K562 (cell line): ENCODE data around the gene TEX30. TPM values are rescaled to one million over a fixed set of nuclear protein-coding genes. Genes with fewer than 3 reads are reported as not detected.

Source experiments
- BRCA1 ChIP-seq, 2 experiments: fragments of 450-650 bp in 1 of 2; sonication (generic) in 1 of 2; formaldehyde crosslinking in 1 of 2; IDR thresholded peaks; 2 replicates each; pipeline versions ENCODE4 v1.5.0 to v1.6.1; 2017 to 2020; ENCODE audit warnings: mild to moderate bottlenecking in 1 of 2, missing genetic modification reagents in 1 of 2
- CBFB ChIP-seq: sonication (generic); formaldehyde crosslinking; IDR thresholded peaks from 2 replicates; pipeline ENCODE4 v1.4.0; 2020; ENCODE audit warnings: mild to moderate bottlenecking, missing genetic modification reagents
- FOXJ2 ChIP-seq: fragments of 200-800 bp; sonication (Bioruptor generic); IDR thresholded peaks from 2 replicates; pipeline ENCODE4 v1.6.1; 2016; ENCODE audit warnings: missing genetic modification characterization, missing compliant biosample characterization
- L3MBTL2 ChIP-seq: fragments of 450-650 bp; IDR thresholded peaks from 2 replicates; pipeline ENCODE4 v1.6.1; 2016; ENCODE audit warnings: mild to moderate bottlenecking, moderate library complexity
- MAFK ChIP-seq: IDR thresholded peaks from 2 replicates; pipeline ENCODE4 v1.6.1; 2011; ENCODE audit warnings: low read length, improper control_type of control experiment
- OTX1 ChIP-seq: fragments of 450-650 bp; formaldehyde crosslinking; IDR thresholded peaks from 2 replicates; pipeline ENCODE4 v1.4.0; 2022; ENCODE audit warnings: mild to moderate bottlenecking
- POLR2AphosphoS2 ChIP-seq: IDR thresholded peaks from 2 replicates; pipeline ENCODE4 v1.6.1; 2012; ENCODE audit warnings: low read length, improper control_type of control experiment
- POLR2B ChIP-seq: fragments of 450-650 bp; IDR thresholded peaks from 2 replicates; pipeline ENCODE4 v1.6.1; 2018; ENCODE audit warnings: low read depth; ENCODE audit not compliant: partially characterized antibody
- RB1 ChIP-seq: fragments of 450-650 bp; IDR thresholded peaks from 2 replicates; pipeline ENCODE4 v1.6.1; 2017; ENCODE audit warnings: low read depth, mild to moderate bottlenecking
- RBM14 ChIP-seq: fragments of 200-400 bp; formaldehyde crosslinking; IDR thresholded peaks from 2 replicates; pipeline ENCODE4 v1.6.1; 2018; ENCODE audit warnings: low read depth, mild to moderate bottlenecking, low read length, moderate library complexity, borderline replicate concordance; ENCODE audit not compliant: insufficient read depth
- SRSF7 ChIP-seq: fragments of 200-400 bp; formaldehyde crosslinking; optimal IDR thresholded peaks from 2 replicates; pipeline ENCODE3; 2017; ENCODE audit warnings: mild to moderate bottlenecking, low read depth, low read length
- TCF3 ChIP-seq: sonication (generic); formaldehyde crosslinking; IDR thresholded peaks from 2 replicates; pipeline ENCODE4 v1.4.0; 2020; ENCODE audit warnings: mild to moderate bottlenecking, missing genetic modification reagents
- ZFP30 ChIP-seq: fragments of 250-450 bp; sonication (Bioruptor Pico); IDR thresholded peaks from 2 replicates; pipeline ENCODE4 v1.8.0; 2022; ENCODE audit warnings: moderate library complexity, mild to moderate bottlenecking, inconsistent platforms, borderline replicate concordance
- ZNF23 ChIP-seq: fragments of 250-450 bp; sonication (Bioruptor Pico); IDR thresholded peaks from 2 replicates; pipeline ENCODE4 v1.4.0; 2020; ENCODE audit warnings: mild to moderate bottlenecking
- ZNF232 ChIP-seq: sonication (generic); formaldehyde crosslinking; IDR thresholded peaks from 2 replicates; pipeline ENCODE4 v1.8.0; 2022; ENCODE audit warnings: mild to moderate bottlenecking, missing genetic modification reagents
- ZNF263 ChIP-seq: sonication (generic); formaldehyde crosslinking; IDR thresholded peaks from 2 replicates; pipeline ENCODE4 v1.8.0; 2022; ENCODE audit warnings: mild to moderate bottlenecking, missing genetic modification reagents, borderline replicate concordance
- ZNF311 ChIP-seq: fragments of 250-450 bp; sonication (Bioruptor Pico); IDR thresholded peaks from 2 replicates; pipeline ENCODE4 v1.4.0; 2020; ENCODE audit warnings: mild to moderate bottlenecking, moderate library complexity
- ZNF384 ChIP-seq: IDR thresholded peaks from 2 replicates; pipeline ENCODE4 v1.6.1; 2012; ENCODE audit warnings: low read depth, low read length, improper control_type of control experiment
- ZNF584 ChIP-seq: fragments of 200-800 bp; sonication (Bioruptor generic); IDR thresholded peaks from 2 replicates; pipeline ENCODE4 v1.6.1; 2016; ENCODE audit warnings: low read depth, mild to moderate bottlenecking, missing genetic modification characterization, missing compliant biosample characterization
- ZNF785 ChIP-seq: fragments of 250-450 bp; sonication (Bioruptor Pico); IDR thresholded peaks from 2 replicates; pipeline ENCODE4 v1.4.0; 2020; ENCODE audit warnings: mild to moderate bottlenecking
- polyA plus RNA-seq, 8 experiments: library from polyadenylated mRNA; depleted of rRNA in 4 of 8; stranded (reverse) in 5 of 8; unstranded in 3 of 8; fragments of >200 nt; fragmentation: Nextera tagmentation in 2 of 8; fragmentation: Illumina TruSeq in 1 of 8; extraction: Ambion mirVana in 2 of 8; extraction: Trizol in 1 of 8; gene quantifications; 2 replicates each; pipeline versions ENCODE4 v1.2.1 to v1.2.3, GENCODE V29; 2011 to 2014; ENCODE audit warnings: inconsistent platforms in 1 of 8, missing spikeins in 1 of 8
- total RNA-seq, 7 experiments: library from RNA; depleted of rRNA in 6 of 7; stranded (reverse); fragments of >200 nt in 6 of 7; fragmentation: Illumina TruSeq in 2 of 7; extraction: Trizol in 2 of 7; gene quantifications; 2 replicates each; pipeline versions ENCODE4 v1.2.1 to v1.2.3, GENCODE V29; 2011 to 2021; ENCODE audit warnings: low replicate concordance in 1 of 7
- TF ChIP-seq, protein P1 (sequence below): sonication (generic); formaldehyde crosslinking; IDR thresholded peaks from 2 replicates; pipeline ENCODE4 v1.8.0; 2022; ENCODE audit warnings: missing genetic modification reagents, mild to moderate bottlenecking, borderline replicate concordance
- TF ChIP-seq, protein P2 (sequence below): fragments of 250-450 bp; sonication (Bioruptor Pico); IDR thresholded peaks from 2 replicates; pipeline ENCODE4 v1.5.0; 2020; ENCODE audit warnings: mild to moderate bottlenecking
- TF ChIP-seq, protein P3 (sequence below): sonication (generic); formaldehyde crosslinking; IDR thresholded peaks from 2 replicates; pipeline ENCODE4 v1.8.1; 2022; ENCODE audit warnings: missing genetic modification reagents

TEX30 gene
- total and polyA plus RNA-seq, 9 of the 15 experiments (the other 6 are each of a cell fraction or from before 2014, with no cell fraction given): 24.1 to 143 (median 37.3) TPM

DNA sequence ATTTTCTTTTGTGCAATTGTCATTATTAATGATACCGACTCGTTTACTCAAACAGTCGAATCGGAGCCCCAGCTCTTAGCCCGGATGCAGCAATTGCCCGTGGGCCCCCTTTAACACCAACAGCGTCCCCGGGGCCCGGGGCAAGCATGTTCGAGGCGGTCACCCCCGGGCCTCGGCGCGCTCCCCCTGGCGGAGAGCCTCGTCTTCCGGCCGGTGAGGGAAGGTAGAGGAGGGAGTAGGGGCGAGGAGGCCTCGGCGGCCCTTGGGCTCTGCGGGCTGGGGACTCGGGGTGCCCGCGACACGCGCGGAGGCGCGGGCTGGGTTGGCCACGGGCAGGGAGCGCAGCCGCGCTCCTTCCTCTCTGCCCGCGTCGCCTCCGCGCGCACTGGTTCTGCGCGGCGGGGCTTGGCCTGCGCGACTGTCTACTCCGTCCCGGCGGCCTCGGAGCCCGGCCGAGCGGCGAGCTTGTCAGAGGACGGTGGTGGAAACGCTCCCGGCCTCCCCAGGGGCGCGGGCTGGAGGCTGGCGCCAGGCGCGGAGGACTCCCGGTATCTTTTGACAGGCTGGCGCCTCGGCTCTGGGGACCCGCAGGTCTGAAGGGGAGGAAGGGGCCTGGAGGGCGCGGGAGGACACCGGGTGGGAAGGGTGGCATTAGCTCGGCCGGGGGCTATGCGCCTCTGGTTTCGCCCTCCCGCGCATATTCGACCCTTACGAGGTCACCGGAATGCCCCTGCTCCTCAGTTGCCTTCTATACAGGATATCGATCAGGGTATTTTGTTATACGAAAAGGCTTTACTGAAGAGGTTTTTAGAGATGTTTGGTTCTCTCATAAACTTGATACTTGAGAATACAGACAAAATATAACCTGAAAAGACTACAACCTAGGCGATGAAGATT lies 26.8 kb upstream of the TEX30 start (continued):
- TF ChIP-seq, protein P1, sequence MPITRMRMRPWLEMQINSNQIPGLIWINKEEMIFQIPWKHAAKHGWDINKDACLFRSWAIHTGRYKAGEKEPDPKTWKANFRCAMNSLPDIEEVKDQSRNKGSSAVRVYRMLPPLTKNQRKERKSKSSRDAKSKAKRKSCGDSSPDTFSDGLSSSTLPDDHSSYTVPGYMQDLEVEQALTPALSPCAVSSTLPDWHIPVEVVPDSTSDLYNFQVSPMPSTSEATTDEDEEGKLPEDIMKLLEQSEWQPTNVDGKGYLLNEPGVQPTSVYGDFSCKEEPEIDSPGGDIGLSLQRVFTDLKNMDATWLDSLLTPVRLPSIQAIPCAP (CRISPR knock-in tag): no peak
- TF ChIP-seq, protein P2, sequence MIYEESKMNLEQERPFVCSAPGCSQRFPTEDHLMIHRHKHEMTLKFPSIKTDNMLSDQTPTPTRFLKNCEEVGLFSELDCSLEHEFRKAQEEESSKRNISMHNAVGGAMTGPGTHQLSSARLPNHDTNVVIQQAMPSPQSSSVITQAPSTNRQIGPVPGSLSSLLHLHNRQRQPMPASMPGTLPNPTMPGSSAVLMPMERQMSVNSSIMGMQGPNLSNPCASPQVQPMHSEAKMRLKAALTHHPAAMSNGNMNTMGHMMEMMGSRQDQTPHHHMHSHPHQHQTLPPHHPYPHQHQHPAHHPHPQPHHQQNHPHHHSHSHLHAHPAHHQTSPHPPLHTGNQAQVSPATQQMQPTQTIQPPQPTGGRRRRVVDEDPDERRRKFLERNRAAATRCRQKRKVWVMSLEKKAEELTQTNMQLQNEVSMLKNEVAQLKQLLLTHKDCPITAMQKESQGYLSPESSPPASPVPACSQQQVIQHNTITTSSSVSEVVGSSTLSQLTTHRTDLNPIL (CRISPR knock-in tag): no peak
- TF ChIP-seq OTX1 (CRISPR knock-in tag): no peak
- TF ChIP-seq SRSF7: no peak
- no peak for TF ChIP-seq ZNF785 (CRISPR knock-in tag)
- TF ChIP-seq BRCA1 (IDR thresholded peaks at IDR 0.05): no peak
- no peak for TF ChIP-seq BRCA1 (CRISPR knock-in tag; IDR thresholded peaks at IDR 0.05)
- TF ChIP-seq FOXJ2 (tag): no peak
- peak; percentile 42; the same call in 1 of the 2 replicates for TF ChIP-seq ZNF263 (CRISPR knock-in tag)
- TF ChIP-seq TCF3 (CRISPR knock-in tag): no peak
- TF ChIP-seq, protein P3, sequence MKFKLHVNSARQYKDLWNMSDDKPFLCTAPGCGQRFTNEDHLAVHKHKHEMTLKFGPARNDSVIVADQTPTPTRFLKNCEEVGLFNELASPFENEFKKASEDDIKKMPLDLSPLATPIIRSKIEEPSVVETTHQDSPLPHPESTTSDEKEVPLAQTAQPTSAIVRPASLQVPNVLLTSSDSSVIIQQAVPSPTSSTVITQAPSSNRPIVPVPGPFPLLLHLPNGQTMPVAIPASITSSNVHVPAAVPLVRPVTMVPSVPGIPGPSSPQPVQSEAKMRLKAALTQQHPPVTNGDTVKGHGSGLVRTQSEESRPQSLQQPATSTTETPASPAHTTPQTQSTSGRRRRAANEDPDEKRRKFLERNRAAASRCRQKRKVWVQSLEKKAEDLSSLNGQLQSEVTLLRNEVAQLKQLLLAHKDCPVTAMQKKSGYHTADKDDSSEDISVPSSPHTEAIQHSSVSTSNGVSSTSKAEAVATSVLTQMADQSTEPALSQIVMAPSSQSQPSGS (CRISPR knock-in tag): no peak
- TF ChIP-seq ZNF23: no peak
- no peak for TF ChIP-seq ZNF311 (CRISPR knock-in tag)
- TF ChIP-seq ZNF584 (CRISPR knock-in tag): no peak
- 0 out of 2 replicates have a peak, but pooled peaks have one; percentile 51 for TF ChIP-seq ZNF232 (CRISPR knock-in tag)
- TF ChIP-seq ZFP30 (CRISPR knock-in tag): no peak
- no peak for TF ChIP-seq POLR2B
- peak; percentile 78 for TF ChIP-seq RB1
- TF ChIP-seq MAFK: no peak
- TF ChIP-seq ZNF384: no peak
- 0 out of 2 replicates have a peak, but pooled peaks have one; percentile 21 for TF ChIP-seq RBM14
- peak; percentile 68 for TF ChIP-seq L3MBTL2
- TF ChIP-seq POLR2AphosphoS2: no peak
- no peak for TF ChIP-seq CBFB
